IgD-negative memory B cell (primary cell): ENCODE measurements around the gene PTPRJ. TPM values are rescaled to one million over a fixed set of nuclear protein-coding genes. Genes with fewer than 3 reads are reported as not detected.
A peak's percentile ranks its signal among the peaks of the same experiment; 100 is the strongest.

ENCODE experiments used
- H3K27ac Mint-ChIP-seq, 3 donors: one replicate each; pipeline ENCODE4 v1.8.0; 2020 to 2022; ENCODE audit warnings: mild to moderate bottlenecking in 3 of 3, mixed read lengths in 3 of 3, moderate library complexity in 1 of 3
- H3K27me3 Mint-ChIP-seq: one replicate; pipeline ENCODE4 v1.8.0; 2021; ENCODE audit warnings: mixed read lengths
- H3K36me3 Mint-ChIP-seq: one replicate; pipeline ENCODE4 v1.8.0; 2020; ENCODE audit warnings: mild to moderate bottlenecking, mixed read lengths
- H3K4me1 Mint-ChIP-seq, 3 donors: one replicate each; pipeline ENCODE4 v1.8.0; 2020 to 2022; ENCODE audit warnings: mixed read lengths in 3 of 3, mild to moderate bottlenecking in 1 of 3
- H3K4me3 Mint-ChIP-seq, 4 donors: one replicate each; pipeline ENCODE4 v1.8.0; 2020 to 2022; ENCODE audit warnings: mild to moderate bottlenecking in 4 of 4, mixed read lengths in 4 of 4, moderate library complexity in 3 of 4
- H3K9me3 Mint-ChIP-seq, 3 donors: one replicate each; pipeline ENCODE4 v1.8.0; 2020 to 2021; ENCODE audit warnings: mixed read lengths in 3 of 3, mild to moderate bottlenecking in 1 of 3
- polyA plus RNA-seq: library from polyadenylated mRNA; unstranded; fragments of 300-500 nt; fragmentation: Illumina TruSeq; gene quantifications from one replicate; pipeline ENCODE4 v1.2.3, GENCODE V29; 2021

The PTPRJ gene
- polyA plus RNA-seq, 1 donor from 2014 or later = 8.1 TPM

DNA sequence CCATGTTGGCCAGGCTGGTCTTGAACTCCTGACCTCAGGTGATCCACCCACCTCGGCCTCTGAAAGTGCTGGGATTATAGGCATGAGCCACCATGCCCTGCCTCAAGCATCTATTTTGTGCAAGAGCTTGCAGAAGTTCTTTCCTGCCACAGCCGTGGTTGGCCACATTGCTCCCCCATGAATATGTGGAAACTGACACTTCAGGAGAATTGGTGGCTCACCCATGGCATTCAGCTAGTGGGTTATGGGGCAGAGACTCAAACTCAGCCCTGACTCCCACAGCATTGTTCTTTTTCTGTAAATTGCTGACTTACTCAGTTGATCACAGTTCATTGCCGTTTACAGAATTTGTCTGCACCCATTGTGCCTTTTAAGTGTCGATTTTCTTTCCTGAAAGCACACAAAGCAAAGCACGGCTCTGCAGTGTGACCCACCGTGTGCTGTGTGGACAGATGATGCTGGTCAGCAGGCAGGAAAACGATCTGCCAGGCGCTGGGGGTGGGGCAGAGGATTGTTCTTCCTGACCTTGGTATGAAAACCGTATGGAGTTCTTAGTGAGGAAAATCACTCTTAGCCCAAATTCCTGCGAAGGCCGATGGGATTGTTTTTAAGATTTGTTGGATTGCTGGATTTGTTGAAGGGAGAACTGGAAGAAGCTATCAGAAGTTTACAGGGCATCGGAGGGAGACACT is 115.6 kb downstream of the PTPRJ start:
- Mint-ChIP-seq H3K9me3 (no peaks in the 10 kb centered on the region), H3K4me1 (peaks cover 11 to 18% (median 15%) of the 10 kb centered on the region in 3 donors), H3K27me3 (peaks cover 1% of the 10 kb centered on the region), H3K36me3 (no peaks in the 10 kb centered on the region), H3K4me3 (no peak overlapping the region), H3K27ac (no peak overlapping the region)

DNA sequence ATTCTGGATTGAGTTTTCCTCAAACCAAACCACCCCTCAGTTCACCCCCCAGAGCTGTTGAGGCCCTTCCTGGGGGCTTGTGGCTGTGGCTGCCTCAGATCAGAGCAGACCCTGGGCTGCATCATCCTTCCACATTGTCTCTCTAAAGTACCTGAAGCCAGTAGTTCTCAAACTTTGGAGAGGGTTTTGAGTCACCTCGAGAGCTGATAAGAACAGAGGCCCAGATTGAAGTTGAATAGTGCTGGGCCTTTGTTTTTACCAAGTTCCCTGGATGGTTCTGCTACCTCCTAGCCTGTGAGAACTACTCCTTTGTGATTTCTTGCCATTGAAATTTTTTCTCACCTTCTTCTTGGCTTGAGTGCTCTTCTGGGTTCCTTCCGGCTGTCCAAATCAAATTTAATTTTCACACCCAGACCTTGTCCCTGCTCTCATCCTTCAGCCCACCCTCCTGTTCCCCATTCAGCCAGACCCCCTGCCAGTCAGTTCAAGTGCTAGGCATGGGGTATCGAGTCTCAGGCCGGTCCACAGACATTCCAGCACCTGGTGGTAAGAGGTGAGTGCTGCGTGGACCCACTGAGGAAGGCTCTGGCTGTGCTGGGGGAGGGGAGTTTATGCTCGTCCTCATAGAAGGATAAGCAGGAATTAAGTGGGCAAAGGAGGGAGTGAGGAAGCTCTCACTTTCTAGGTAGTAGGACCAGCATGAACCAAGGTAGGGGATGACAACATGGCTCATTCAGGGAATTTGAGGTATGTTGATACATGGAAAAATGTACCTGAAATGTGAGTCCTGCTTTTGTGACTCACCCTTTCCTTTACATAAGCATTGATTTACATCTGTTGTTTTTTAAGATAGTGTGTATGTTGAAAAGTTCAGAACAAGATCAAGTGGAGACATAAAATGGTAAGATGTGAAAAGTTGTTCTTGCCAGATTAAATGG is 116.5 kb downstream of the PTPRJ start:
- H3K36me3 Mint-ChIP-seq = no peaks in the 10 kb centered on the region
- H3K27ac Mint-ChIP-seq = peak overlapping the region in 2 of 3 donors; percentile 64 to 67
- peaks cover 14 to 18% (median 15%) of the 10 kb centered on the region in 3 donors for H3K4me1 Mint-ChIP-seq
- peak overlapping the region in 1 of 4 donors; percentile 33 for H3K4me3 Mint-ChIP-seq
- H3K27me3 Mint-ChIP-seq = peaks cover 1% of the 10 kb centered on the region
- no peaks in the 10 kb centered on the region for H3K9me3 Mint-ChIP-seq

GRCh38 chr11:48098024-48098423 is 117.7 kb downstream of the PTPRJ start:
- Mint-ChIP-seq H3K4me1 (peaks cover 15 to 18% (median 18%) of the 10 kb centered on the region in 3 donors), H3K36me3 (peaks cover under 1% of the 10 kb centered on the region), H3K27ac (no peak overlapping the region), H3K27me3 (peaks cover 1% of the 10 kb centered on the region), H3K4me3 (no peak overlapping the region), H3K9me3 (no peaks in the 10 kb centered on the region)

GRCh38 chr11:48099916-48100446 is 119.6 kb downstream of the PTPRJ start:
- H3K9me3 Mint-ChIP-seq = no peaks in the 10 kb centered on the region
- no peak overlapping the region for H3K27ac Mint-ChIP-seq
- no peak overlapping the region for H3K4me3 Mint-ChIP-seq
- H3K27me3 Mint-ChIP-seq = peaks cover 1% of the 10 kb centered on the region
- peaks cover 5 to 12% (median 10%) of the 10 kb centered on the region in 3 donors for H3K4me1 Mint-ChIP-seq
- H3K36me3 Mint-ChIP-seq = peaks cover 1% of the 10 kb centered on the region

DNA sequence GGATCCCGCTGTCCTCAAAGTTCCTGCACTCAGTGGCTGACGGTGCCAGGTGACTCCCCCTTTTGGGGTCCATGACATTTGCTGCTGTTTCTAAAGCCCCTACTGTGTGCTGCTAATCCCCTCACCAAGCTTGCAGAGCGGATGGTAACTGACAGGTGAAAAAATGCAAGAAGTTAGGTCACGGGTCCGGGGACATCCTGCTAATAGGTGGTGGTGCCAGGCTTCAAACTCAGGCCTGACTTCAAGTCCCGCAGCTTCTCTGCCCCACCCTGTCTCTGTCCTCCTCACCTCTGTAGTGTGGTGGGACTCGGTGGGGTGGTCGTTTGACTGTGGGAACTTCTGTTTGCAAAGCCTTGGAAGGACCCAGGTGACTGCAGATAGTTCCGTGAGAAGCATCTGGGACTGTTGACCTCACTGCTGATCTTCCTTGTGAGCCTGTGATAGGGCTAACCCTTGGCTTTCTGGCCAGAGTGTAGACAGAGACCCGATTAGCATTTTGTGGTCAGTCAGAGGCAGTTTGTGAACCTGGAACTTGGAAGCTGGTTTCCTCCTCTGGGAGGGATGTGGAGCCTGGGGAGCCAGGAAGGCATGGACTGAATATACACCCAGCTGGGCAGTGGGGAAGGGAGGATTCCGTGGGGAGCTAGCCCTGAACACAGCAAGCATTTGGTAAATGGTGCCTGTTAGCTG is 120.8 kb downstream of the PTPRJ start:
- Mint-ChIP-seq H3K4me3 (peak overlapping the region in 1 of 4 donors; percentile 70), H3K27me3 (peaks cover 1% of the 10 kb centered on the region), H3K4me1 (peaks cover 10 to 22% (median 15%) of the 10 kb centered on the region in 3 donors), H3K9me3 (no peaks in the 10 kb centered on the region), H3K27ac (no peak overlapping the region), H3K36me3 (peaks cover 1% of the 10 kb centered on the region)

DNA sequence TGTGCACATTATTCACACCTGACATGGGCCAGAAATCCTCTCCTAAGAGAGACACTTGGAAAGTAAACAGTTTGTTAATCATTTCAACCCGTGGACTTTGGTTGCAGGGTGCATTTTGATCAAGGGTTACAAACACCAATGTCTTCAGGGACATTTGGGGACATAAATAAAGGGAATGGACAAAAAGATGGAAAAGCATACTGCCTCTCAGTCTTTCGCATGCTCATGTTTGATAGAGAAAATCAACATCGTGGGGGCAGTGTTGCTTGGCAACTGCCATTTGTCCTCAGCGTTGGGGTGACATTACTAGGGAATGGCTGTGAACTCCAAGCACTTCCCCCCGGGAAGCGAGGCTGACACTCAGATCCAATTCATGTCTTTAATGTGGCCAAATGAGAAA is 121.6 kb downstream of the PTPRJ start:
- Mint-ChIP-seq H3K27ac (peak overlapping the region in 1 of 3 donors; percentile 88), H3K36me3 (peaks cover 1% of the 10 kb centered on the region), H3K4me3 (no peak overlapping the region), H3K9me3 (no peaks in the 10 kb centered on the region), H3K27me3 (peaks cover 1% of the 10 kb centered on the region), H3K4me1 (peaks cover 15 to 28% (median 19%) of the 10 kb centered on the region in 3 donors)

DNA sequence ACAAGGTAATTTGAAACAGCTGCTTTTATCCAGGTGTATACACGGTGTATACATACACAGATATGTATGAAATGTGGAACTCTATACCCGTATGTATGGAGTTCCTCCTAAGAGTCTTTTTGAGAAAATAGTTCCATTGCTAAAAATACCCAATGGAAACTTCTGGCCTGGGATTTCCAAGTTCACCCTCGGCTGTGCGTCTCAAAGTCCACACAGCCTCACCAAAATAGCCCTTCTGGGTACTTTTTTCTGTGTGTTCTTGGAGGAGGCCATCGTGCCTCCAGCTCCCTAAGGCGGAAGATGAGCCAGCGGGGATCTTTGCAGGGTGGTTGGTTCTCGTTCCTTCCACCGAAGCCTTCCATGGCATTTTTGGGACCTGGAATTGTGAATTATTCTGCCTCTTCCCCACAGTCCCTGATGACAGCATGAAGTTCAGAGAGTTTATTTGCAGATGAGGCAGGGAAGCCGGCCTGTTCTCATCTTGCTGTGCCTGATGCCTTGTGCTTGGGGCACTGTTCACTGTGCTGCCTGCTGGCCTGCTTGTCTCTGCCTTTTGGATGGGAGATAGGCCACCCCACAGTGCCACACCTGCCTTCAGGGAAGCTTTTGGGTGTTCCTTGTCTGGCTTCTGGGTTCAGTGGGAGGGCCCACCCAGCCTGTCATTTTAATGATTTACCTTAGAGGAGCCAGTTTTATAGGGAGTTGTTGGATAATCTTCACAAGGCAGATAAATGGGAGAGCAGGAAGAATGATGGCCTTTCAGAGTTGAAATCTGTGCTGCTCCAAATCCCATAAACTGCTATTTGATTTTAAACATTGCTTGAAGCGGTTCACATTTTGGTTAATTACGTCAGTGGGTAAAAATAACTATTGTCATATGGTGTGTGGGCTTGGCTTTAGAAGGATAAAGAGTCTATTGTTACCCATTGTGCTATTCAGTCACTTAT is 123.5 kb downstream of the PTPRJ start:
- Mint-ChIP-seq H3K36me3 (peaks cover 1% of the 10 kb centered on the region), H3K9me3 (no peaks in the 10 kb centered on the region), H3K27me3 (peaks cover 3% of the 10 kb centered on the region), H3K4me1 (peaks cover 31 to 47% (median 37%) of the 10 kb centered on the region in 3 donors), H3K27ac (peak overlapping the region in 1 of 3 donors; percentile 23), H3K4me3 (peak overlapping the region in 2 of 4 donors; percentile 5 to 13)

DNA sequence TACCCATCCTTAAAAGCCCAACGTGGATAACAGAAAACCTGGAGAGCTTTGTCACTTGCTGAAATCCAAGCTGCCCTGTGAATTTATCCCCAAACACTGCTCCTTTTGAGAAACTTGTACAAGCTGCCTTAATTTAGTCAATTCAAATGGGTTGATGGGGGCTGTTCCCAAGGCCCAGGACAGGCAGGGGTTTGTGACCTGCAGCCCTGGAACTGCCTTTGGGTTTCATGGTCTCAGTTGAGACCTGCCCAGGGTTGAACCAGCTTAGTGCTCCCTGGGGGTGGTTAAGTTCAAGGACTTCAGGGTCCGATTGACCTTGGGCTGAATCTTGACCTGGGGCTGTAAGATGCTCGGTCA is 124.2 kb downstream of the PTPRJ start:
- no peak overlapping the region for H3K27ac Mint-ChIP-seq
- H3K4me1 Mint-ChIP-seq = peaks cover 35 to 51% (median 39%) of the 10 kb centered on the region in 3 donors
- no peak overlapping the region for H3K4me3 Mint-ChIP-seq
- H3K9me3 Mint-ChIP-seq = no peaks in the 10 kb centered on the region
- peaks cover 3% of the 10 kb centered on the region for H3K27me3 Mint-ChIP-seq
- H3K36me3 Mint-ChIP-seq = peaks cover 1% of the 10 kb centered on the region

DNA sequence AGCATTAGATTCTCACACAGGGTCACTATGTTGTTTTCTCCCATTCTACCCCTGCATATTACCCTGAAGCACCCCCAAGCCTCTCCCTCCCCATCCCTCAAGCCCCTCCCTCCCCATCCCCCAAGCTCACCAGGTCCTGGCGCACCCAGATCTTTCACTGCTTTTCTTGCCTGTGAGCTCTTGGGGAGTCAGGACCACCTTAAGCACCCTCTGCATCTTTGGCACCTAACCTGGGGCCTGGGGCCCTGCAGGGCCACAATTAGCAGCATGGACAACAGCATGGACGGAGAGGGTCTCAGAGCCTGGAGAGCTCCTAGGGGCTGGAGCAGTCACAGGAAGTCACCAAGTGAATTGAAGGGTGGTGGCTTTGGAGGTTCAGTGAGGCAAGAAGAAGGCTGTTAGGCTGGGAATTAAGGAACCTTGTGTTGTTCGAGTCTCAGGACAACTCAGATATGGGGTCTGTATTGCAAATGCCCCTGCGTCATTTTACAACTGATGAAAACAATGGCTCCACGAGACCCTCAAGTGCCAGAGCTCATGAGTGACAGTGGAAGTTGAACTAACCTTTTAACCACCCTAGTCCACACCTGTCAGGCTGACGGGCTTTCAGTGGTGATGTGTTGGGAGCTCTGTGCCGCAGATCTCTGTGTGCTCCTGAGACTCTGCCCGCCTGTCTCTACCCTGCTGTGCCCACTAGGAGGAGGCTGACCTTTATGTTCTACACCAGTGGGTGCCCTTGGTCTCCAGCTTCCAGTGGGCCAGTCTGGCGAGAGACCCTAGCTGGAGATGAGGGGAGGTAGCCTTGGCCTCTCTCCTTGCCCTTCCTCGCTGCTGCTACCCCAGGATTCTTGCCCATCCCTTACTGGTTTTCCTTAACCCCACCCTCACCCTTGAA is 125.0 kb downstream of the PTPRJ start:
- H3K27ac Mint-ChIP-seq = peak overlapping the region; percentile 54 to 95 (median 90)
- H3K4me3 Mint-ChIP-seq = peak overlapping the region in 2 of 4 donors; percentile 57 to 63
- H3K36me3 Mint-ChIP-seq = peaks cover 1% of the 10 kb centered on the region
- H3K4me1 Mint-ChIP-seq = peaks cover 41 to 53% (median 42%) of the 10 kb centered on the region in 3 donors
- H3K9me3 Mint-ChIP-seq = no peaks in the 10 kb centered on the region
- peaks cover 3% of the 10 kb centered on the region for H3K27me3 Mint-ChIP-seq

DNA sequence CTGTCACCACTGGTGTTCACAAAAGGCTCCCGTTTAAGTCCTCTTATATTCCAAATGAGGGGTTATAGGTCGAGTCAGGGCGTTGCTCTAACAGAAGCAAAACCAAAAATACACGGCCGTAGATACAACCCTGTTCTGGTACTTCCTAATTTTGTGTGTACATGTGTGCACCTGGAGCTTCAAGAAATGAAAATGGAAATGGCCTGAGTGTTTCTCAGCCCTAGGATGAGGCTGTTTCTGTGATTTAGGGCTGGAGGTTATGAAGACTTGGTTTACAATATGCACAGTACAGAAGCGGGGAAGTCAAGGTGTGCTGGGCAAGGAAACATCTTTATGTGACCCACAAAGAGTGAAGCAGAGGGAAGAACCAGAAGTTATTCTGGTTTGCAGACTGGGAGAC is 125.8 kb downstream of the PTPRJ start:
- Mint-ChIP-seq H3K4me3 (peak overlapping the region; percentile 12 to 63 (median 46)), H3K4me1 (peaks cover 41 to 55% (median 42%) of the 10 kb centered on the region in 3 donors), H3K9me3 (no peaks in the 10 kb centered on the region), H3K36me3 (peaks cover 1% of the 10 kb centered on the region), H3K27me3 (peaks cover 3% of the 10 kb centered on the region), H3K27ac (peak overlapping the region; percentile 54 to 95 (median 90))

DNA sequence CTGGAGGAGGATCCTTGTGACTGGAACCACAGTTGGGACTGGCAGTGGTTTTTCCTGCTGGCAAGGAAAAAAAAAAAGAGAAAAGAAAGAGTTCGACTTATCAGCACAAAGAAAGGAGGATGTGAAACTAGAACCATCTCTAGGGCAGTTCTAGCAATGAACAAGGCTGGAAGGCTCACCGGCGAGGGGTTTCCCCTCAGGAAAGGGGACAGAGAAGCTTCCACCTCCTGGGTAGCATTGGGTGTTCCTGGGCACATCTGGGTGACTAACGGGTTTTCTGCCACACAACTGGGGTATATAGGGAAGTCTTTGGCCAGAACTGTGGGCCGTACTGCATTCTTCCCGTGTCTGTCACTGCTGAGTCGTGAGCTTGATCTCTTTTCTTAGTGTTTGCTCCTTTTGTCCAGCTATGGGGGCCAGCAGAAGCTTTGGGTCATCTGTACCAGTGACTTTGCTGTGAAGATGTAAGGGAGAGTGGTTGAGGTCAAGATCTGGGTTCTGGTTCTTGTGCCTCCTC is 126.9 kb downstream of the PTPRJ start:
- no peaks in the 10 kb centered on the region for H3K9me3 Mint-ChIP-seq
- peaks cover 43 to 61% (median 47%) of the 10 kb centered on the region in 3 donors for H3K4me1 Mint-ChIP-seq
- H3K4me3 Mint-ChIP-seq = peak overlapping the region; percentile 59 to 93 (median 74)
- H3K27me3 Mint-ChIP-seq = peaks cover 3% of the 10 kb centered on the region
- peaks cover 1% of the 10 kb centered on the region for H3K36me3 Mint-ChIP-seq
- H3K27ac Mint-ChIP-seq = peak overlapping the region; percentile 83 to 97 (median 90)

GRCh38 chr11:48108231-48109045 is 128.1 kb downstream of the PTPRJ start:
- peaks cover 41 to 60% (median 43%) of the 10 kb centered on the region in 3 donors for H3K4me1 Mint-ChIP-seq
- peaks cover 3% of the 10 kb centered on the region for H3K27me3 Mint-ChIP-seq
- H3K27ac Mint-ChIP-seq = peak overlapping the region; percentile 76 to 96 (median 90)
- H3K9me3 Mint-ChIP-seq = peaks cover 0 to 2% (median 0%) of the 10 kb centered on the region in 3 donors
- H3K36me3 Mint-ChIP-seq = no peaks in the 10 kb centered on the region
- H3K4me3 Mint-ChIP-seq = peak overlapping the region in 3 of 4 donors; percentile 67 to 91 (median 84)
